SK-N-SH (cell line): ENCODE data around the gene SH3RF1. TPM values are rescaled to one million over a fixed set of nuclear protein-coding genes. Genes with fewer than 3 reads are reported as not detected.

Experiments used
- CTCF ChIA-PET: fragments of 300-600, 350-600 bp; formaldehyde crosslinking; extraction: SDS; loops from one replicate; lab custom pipeline; 2021; lab: Yijun Ruan, JAX
- POLR2A ChIA-PET: fragments of 350-600 bp; sonication (Branson Sonifier 250); formaldehyde crosslinking; extraction: SDS; loops from one replicate; lab custom pipeline; 2020; ENCODE audit warnings: antibody characterized with exemption, inconsistent platforms; lab: Yijun Ruan, JAX
- DNase-seq: peaks from one replicate; pipeline ENCODE4 v3.0.0; 2012
- H2AFZ ChIP-seq: fragments of 200-600 bp; sonication (generic); 2 replicates; pipeline ENCODE4 v1.8.1; 2016; ENCODE audit warnings: antibody characterized with exemption, mild to moderate bottlenecking, low read depth
- H3F3A ChIP-seq: fragments of 200-600 bp; sonication (generic); replicated peaks from 2 replicates; pipeline ENCODE3; 2016; ENCODE audit warnings: antibody characterized with exemption, mild to moderate bottlenecking; ENCODE audit not compliant: insufficient read depth
- H3K27ac ChIP-seq, 2 experiments: fragments of 200-500 bp in 1 of 2; fragments of 200-600 bp in 1 of 2; sonication (Bioruptor generic) in 1 of 2; sonication (generic), shearing (Covaris generic) in 1 of 2; 2 replicates each; pipeline versions ENCODE4 v1.5.1 to v1.6.1; 2014 to 2016; ENCODE audit warnings: low read depth in 2 of 2, inconsistent platforms in 1 of 2, low read length in 1 of 2, mild to moderate bottlenecking in 1 of 2, mixed read lengths in 1 of 2
- H3K27me3 ChIP-seq: fragments of 200-600 bp; sonication (generic), shearing (Covaris generic); 2 replicates; pipeline ENCODE4 v1.6.1; 2016; ENCODE audit warnings: mixed run types; ENCODE audit not compliant: insufficient read depth
- H3K36me3 ChIP-seq, 2 experiments: fragments of 200-500 bp in 1 of 2; fragments of 200-600 bp in 1 of 2; sonication (Bioruptor generic) in 1 of 2; sonication (generic) in 1 of 2; replicated peaks in 1 of 2; 2 replicates each; pipeline versions ENCODE3 to v1.5.1; 2014 to 2016; ENCODE audit warnings: low read length in 1 of 2, mild to moderate bottlenecking in 1 of 2; ENCODE audit not compliant: insufficient read depth in 2 of 2, control insufficient read depth in 1 of 2
- H3K4me1 ChIP-seq, 2 experiments: fragments of 200-500 bp in 1 of 2; fragments of 200-600 bp in 1 of 2; sonication (Bioruptor generic) in 1 of 2; sonication (generic), shearing (Covaris generic) in 1 of 2; 2 replicates each; pipeline versions ENCODE4 v1.5.1 to v1.6.1; 2014 to 2016; ENCODE audit warnings: low read depth in 1 of 2, low read length in 1 of 2, mixed run types in 1 of 2; ENCODE audit not compliant: insufficient read depth in 2 of 2, control insufficient read depth in 1 of 2
- H3K4me2 ChIP-seq: fragments of 200-600 bp; sonication (generic), shearing (Covaris generic); 2 replicates; pipeline ENCODE4 v1.6.1; 2017; ENCODE audit warnings: mixed run types
- H3K4me3 ChIP-seq, 2 experiments: fragments of 200-500 bp in 1 of 2; fragments of 200-600 bp in 1 of 2; sonication (Bioruptor generic) in 1 of 2; sonication (generic), shearing (Covaris generic) in 1 of 2; 2 replicates each; pipeline versions ENCODE4 v1.5.1 to v1.8.1; 2014 to 2016; ENCODE audit warnings: low read depth in 2 of 2, inconsistent platforms in 1 of 2, low read length in 1 of 2, mild to moderate bottlenecking in 1 of 2, mixed read lengths in 1 of 2, moderate library complexity in 1 of 2
- H3K79me2 ChIP-seq: fragments of 200-600 bp; sonication (generic); 2 replicates; pipeline ENCODE4 v1.8.1; 2017; ENCODE audit warnings: mild to moderate bottlenecking; ENCODE audit not compliant: insufficient read depth
- H3K9ac ChIP-seq: fragments of 200-600 bp; sonication (generic); 2 replicates; pipeline ENCODE4 v1.6.1; 2017; ENCODE audit warnings: mixed run types
- H3K9me2 ChIP-seq: fragments of 200-600 bp; sonication (generic); 2 replicates; pipeline ENCODE4 v1.6.1; 2017; ENCODE audit warnings: mixed run types
- H3K9me3 ChIP-seq: fragments of 200-600 bp; sonication (generic); 2 replicates; pipeline ENCODE4 v1.6.1; 2017; ENCODE audit warnings: mixed run types, mild to moderate bottlenecking, moderate library complexity
- H4K20me1 ChIP-seq: fragments of 200-600 bp; sonication (generic); 2 replicates; pipeline ENCODE4 v1.6.1; 2017; ENCODE audit warnings: mild to moderate bottlenecking, mixed run types; ENCODE audit not compliant: insufficient read depth
- CHD2 ChIP-seq: fragments of 150-350 bp; IDR thresholded peaks from 2 replicates; pipeline ENCODE4 v1.6.1; 2018; ENCODE audit warnings: low read length; ENCODE audit not compliant: partially characterized antibody
- ELF1 ChIP-seq: IDR thresholded peaks from 2 replicates; pipeline ENCODE4 v1.4.0; 2012
- FOSL2 ChIP-seq: IDR thresholded peaks from 2 replicates; pipeline ENCODE4 v1.4.0; 2012; ENCODE audit warnings: low read depth, mild to moderate bottlenecking, moderate library complexity, borderline replicate concordance
- FOXJ3 ChIP-seq: sonication (generic); formaldehyde crosslinking; IDR thresholded peaks from 2 replicates; pipeline ENCODE4 v1.5.1; 2020; ENCODE audit warnings: mild to moderate bottlenecking, missing genetic modification reagents
- FOXM1 ChIP-seq: IDR thresholded peaks from 2 replicates; pipeline ENCODE4 v1.4.0; 2012; ENCODE audit warnings: low read depth, mild to moderate bottlenecking
- GABPA ChIP-seq: IDR thresholded peaks from 2 replicates; pipeline ENCODE4 v1.4.0; 2012; ENCODE audit warnings: low read depth, mild to moderate bottlenecking
- GATA2 ChIP-seq: sonication (generic); formaldehyde crosslinking; IDR thresholded peaks from 2 replicates; pipeline ENCODE4 v1.5.0; 2020; ENCODE audit warnings: mild to moderate bottlenecking, missing genetic modification reagents
- NFIC ChIP-seq: IDR thresholded peaks from 2 replicates; pipeline ENCODE4 v1.4.0; 2012; ENCODE audit warnings: borderline replicate concordance
- NRF1 ChIP-seq: IDR thresholded peaks from 2 replicates; pipeline ENCODE4 v1.6.1; 2012; ENCODE audit warnings: low read depth, mild to moderate bottlenecking, low read length
- RCOR1 ChIP-seq: fragments of 150-350 bp; IDR thresholded peaks from 2 replicates; pipeline ENCODE4 v1.6.1; 2017; ENCODE audit warnings: antibody characterized with exemption, low read length
- SMC3 ChIP-seq: IDR thresholded peaks from 2 replicates; pipeline ENCODE4 v1.6.1; 2012; ENCODE audit warnings: low read depth, low read length, improper control_type of control experiment
- TCF12 ChIP-seq: IDR thresholded peaks from 2 replicates; pipeline ENCODE4 v1.4.0; 2012
- TEAD4 ChIP-seq: IDR thresholded peaks from 2 replicates; pipeline ENCODE4 v1.4.0; 2012; ENCODE audit warnings: mild to moderate bottlenecking, borderline replicate concordance; ENCODE audit not compliant: insufficient read depth
- WGBS: methylation state at CpG from one replicate; pipeline ENCODE4 v1.1.6; 2017; ENCODE audit warnings: low lambda C conversion rate; 5-methylcytosine and 5-hydroxymethylcytosine counted together
- polyA plus RNA-seq, 3 experiments: library from polyadenylated mRNA; depleted of rRNA; stranded (reverse); fragments of >200 nt; gene quantifications; 2 replicates each; pipeline ENCODE4 v1.2.3, GENCODE V29; 2012
- TF ChIP-seq, protein P1 (sequence below): IDR thresholded peaks from 2 replicates; pipeline ENCODE4 v1.4.0; 2012; ENCODE audit warnings: low read depth, borderline replicate concordance
- TF ChIP-seq, protein P2 (sequence below): IDR thresholded peaks from 2 replicates; pipeline ENCODE4 v1.6.1; 2012; ENCODE audit warnings: mild to moderate bottlenecking, low read depth, low read length, moderate library complexity
- TF ChIP-seq, protein P3 (sequence below): IDR thresholded peaks from 2 replicates; pipeline ENCODE4; 2012

The SH3RF1 gene
- polyA plus RNA-seq, 1 of the 3 experiments (the other 2 are of a cell fraction), result 22.0 TPM

- CTCF ChIA-PET, result interaction anchor here (0.9 to 1.0 kb wide), 2 partner anchors 9 to 15 kb away, joined by 3 read pairs; no protein-coding TSS in a partner anchor
- Histone ChIP-seq H3K27me3 (no peaks in the 10 kb centered on the region), H3K4me2 (no peak overlapping the region), H4K20me1 (no peaks in the 10 kb centered on the region), H3K4me1 (peaks cover 4 to 7% of the 10 kb centered on the region in 2 experiments; a peak in 2 of 4 replicates), H3K9me3 (no peaks in the 10 kb centered on the region), H3F3A (no peaks in the 10 kb centered on the region), H3K36me3 (no peaks in the 10 kb centered on the region), H3K9ac (no peak overlapping the region), H3K79me2 (no peaks in the 10 kb centered on the region), H3K9me2 (no peaks in the 10 kb centered on the region)
- DNase-seq, result no peak
- TF ChIP-seq GATA2 (CRISPR knock-in tag) (no peak), FOXJ3 (CRISPR knock-in tag) (no peak), NFIC (no peak), ELF1 (no peak), GABPA (no peak), TEAD4 (no peak)
- TF ChIP-seq, protein P1, sequence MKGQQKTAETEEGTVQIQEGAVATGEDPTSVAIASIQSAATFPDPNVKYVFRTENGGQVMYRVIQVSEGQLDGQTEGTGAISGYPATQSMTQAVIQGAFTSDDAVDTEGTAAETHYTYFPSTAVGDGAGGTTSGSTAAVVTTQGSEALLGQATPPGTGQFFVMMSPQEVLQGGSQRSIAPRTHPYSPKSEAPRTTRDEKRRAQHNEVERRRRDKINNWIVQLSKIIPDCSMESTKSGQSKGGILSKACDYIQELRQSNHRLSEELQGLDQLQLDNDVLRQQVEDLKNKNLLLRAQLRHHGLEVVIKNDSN, result no peak
- TF ChIP-seq, all 33 proteins: peak for 0
- Histone ChIP-seq H3K4me3 (no peak overlapping the region), H2AFZ (no peak overlapping the region), H3K27ac (no peak overlapping the region)
- 78% methylated on average over 6 of the region's 7 CpGs for WGBS
- POLR2A ChIA-PET, result no interaction called here
These were observed 199.0 kb downstream of the SH3RF1 start for GRCh38 chr4:169071747-169072146.

- Histone ChIP-seq H3K27ac (no peak overlapping the region), H3K9me3 (no peaks in the 10 kb centered on the region), H3K36me3 (no peaks in the 10 kb centered on the region), H3K4me2 (no peak overlapping the region), H3K27me3 (no peaks in the 10 kb centered on the region), H3F3A (no peaks in the 10 kb centered on the region), H4K20me1 (no peaks in the 10 kb centered on the region), H3K79me2 (no peaks in the 10 kb centered on the region), H3K4me1 (peaks cover 4 to 7% of the 10 kb centered on the region in 2 experiments; a peak in 2 of 4 replicates), H3K4me3 (no peak overlapping the region), H3K9ac (no peak overlapping the region), H3K9me2 (no peaks in the 10 kb centered on the region), H2AFZ (no peak overlapping the region)
- ChIA-PET POLR2A (no interaction called here), CTCF (interaction anchor here (2.4 kb wide), 1 partner anchor 24 kb away, joined by 5 read pairs; no protein-coding TSS in a partner anchor)
- DNase-seq, result no peak
- TF ChIP-seq, protein P2, sequence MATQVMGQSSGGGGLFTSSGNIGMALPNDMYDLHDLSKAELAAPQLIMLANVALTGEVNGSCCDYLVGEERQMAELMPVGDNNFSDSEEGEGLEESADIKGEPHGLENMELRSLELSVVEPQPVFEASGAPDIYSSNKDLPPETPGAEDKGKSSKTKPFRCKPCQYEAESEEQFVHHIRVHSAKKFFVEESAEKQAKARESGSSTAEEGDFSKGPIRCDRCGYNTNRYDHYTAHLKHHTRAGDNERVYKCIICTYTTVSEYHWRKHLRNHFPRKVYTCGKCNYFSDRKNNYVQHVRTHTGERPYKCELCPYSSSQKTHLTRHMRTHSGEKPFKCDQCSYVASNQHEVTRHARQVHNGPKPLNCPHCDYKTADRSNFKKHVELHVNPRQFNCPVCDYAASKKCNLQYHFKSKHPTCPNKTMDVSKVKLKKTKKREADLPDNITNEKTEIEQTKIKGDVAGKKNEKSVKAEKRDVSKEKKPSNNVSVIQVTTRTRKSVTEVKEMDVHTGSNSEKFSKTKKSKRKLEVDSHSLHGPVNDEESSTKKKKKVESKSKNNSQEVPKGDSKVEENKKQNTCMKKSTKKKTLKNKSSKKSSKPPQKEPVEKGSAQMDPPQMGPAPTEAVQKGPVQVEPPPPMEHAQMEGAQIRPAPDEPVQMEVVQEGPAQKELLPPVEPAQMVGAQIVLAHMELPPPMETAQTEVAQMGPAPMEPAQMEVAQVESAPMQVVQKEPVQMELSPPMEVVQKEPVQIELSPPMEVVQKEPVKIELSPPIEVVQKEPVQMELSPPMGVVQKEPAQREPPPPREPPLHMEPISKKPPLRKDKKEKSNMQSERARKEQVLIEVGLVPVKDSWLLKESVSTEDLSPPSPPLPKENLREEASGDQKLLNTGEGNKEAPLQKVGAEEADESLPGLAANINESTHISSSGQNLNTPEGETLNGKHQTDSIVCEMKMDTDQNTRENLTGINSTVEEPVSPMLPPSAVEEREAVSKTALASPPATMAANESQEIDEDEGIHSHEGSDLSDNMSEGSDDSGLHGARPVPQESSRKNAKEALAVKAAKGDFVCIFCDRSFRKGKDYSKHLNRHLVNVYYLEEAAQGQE, result no peak
- no peak for TF ChIP-seq FOXM1
- TF ChIP-seq RCOR1, result no peak
- no peak for TF ChIP-seq TCF12
- TF ChIP-seq, protein P3, sequence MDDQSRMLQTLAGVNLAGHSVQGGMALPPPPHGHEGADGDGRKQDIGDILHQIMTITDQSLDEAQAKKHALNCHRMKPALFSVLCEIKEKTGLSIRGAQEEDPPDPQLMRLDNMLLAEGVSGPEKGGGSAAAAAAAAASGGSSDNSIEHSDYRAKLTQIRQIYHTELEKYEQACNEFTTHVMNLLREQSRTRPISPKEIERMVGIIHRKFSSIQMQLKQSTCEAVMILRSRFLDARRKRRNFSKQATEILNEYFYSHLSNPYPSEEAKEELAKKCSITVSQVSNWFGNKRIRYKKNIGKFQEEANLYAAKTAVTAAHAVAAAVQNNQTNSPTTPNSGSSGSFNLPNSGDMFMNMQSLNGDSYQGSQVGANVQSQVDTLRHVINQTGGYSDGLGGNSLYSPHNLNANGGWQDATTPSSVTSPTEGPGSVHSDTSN, result no peak
- no peak for TF ChIP-seq FOSL2
- TF ChIP-seq GATA2 (CRISPR knock-in tag), result no peak
- TF ChIP-seq NRF1, result no peak
- TF ChIP-seq SMC3, result no peak
- no peak for TF ChIP-seq CHD2
- 76% methylated on average over 5 of the region's 5 CpGs for WGBS
These were observed 199.9 kb downstream of the SH3RF1 start for GRCh38 chr4:169070895-169071218.
